ENCODE measurements around the gene STARD10. TPM values are rescaled to one million over a fixed set of nuclear protein-coding genes. Genes with fewer than 3 reads are reported as not detected.

The STARD10 gene
- total and polyA plus RNA-seq, 9 of the 15 experiments (the other 6 are each of a cell fraction or from before 2014, with no cell fraction given), result 0.15 to 52.9 (median 32.3) TPM

DNA sequence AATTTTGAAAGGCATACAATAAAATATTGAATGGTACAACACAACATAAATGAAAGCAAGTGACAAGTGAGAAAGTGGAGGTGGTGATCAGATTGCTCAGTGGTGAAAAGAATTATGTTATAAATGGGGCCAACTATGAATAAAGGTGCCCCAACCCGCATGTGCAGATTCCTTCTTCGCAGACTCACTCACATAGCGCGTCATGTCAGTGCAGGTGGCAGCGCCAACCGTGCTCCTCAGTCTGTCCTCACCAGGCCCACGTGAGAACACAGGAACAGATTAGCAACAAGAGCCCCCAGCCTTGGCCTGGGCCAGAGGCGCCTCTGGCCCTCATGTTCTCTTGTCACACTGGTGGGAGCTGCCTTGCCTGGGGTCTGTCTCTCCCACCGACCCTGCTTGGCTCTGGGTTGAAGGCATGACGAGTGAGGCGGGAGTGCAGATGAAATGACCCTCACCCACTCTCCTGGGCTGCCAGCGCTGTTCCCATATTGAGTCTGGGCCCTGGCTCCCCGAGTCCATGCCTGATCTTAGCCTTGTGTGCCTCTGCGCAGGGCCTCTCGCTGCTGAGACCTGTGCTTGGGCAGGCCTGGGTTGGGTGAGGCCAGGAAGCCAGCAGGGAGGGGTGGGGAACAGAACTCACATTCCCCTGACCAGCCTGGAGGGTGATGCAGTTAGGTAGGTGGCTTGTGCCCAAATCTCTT lies 26.7 kb upstream of the STARD10 start:
- intact Hi-C loops (cut with micrococcal nuclease), result no loop called here
- Histone ChIP-seq H3K27ac (ENCODE audit: extremely low read depth, low read depth, low read length) (no peak overlapping the region), H3K4me3 (no peak overlapping the region), H3K4me2 (ENCODE audit: insufficient read depth, low read length) (no peak overlapping the region), H3K27me3 (ENCODE audit: control insufficient read depth in 2 of 2, insufficient read depth in 2 of 2, low read length in 2 of 2) (no peaks in the 10 kb centered on the region), H3K9ac (ENCODE audit: insufficient read depth in 1 of 2, low read depth in 2 of 2, low read length in 2 of 2) (peak overlapping the region in 1 of 2 experiments; percentile 94; a peak in 2 of 4 replicates), H3K9me3 (replicated peaks; ENCODE audit: control insufficient read depth, insufficient read depth, low read depth, low read length) (no peaks in the 10 kb centered on the region), H3K36me3 (ENCODE audit: control insufficient read depth, insufficient read depth, low read length) (no peaks in the 10 kb centered on the region), H3K4me1 (replicated peaks in 1 of 2; ENCODE audit: control insufficient read depth in 2 of 2, insufficient read depth in 2 of 2, low read length in 2 of 2) (peaks cover 12 to 43% of the 10 kb centered on the region in 2 experiments; a peak in 4 of 5 replicates), H4K20me1 (replicated peaks; ENCODE audit: control insufficient read depth, insufficient read depth, low read length) (no peaks in the 10 kb centered on the region), H2AFZ (ENCODE audit: low read depth, low read length) (no peak overlapping the region), H3K79me2 (ENCODE audit: control insufficient read depth, insufficient read depth, low read length) (no peaks in the 10 kb centered on the region), H3K9me1 (ENCODE audit: control insufficient read depth, insufficient read depth, low read length) (peaks cover 5% of the 10 kb centered on the region)
- no peak for DNase-seq (ENCODE audit: extremely low read depth in 1 of 4, low spot score in 3 of 4)
- CTCF ChIA-PET (ENCODE audit: low intra/inter-chr PET ratio), result no interaction called here
- no peak for ATAC-seq
- POLR2A ChIA-PET, result interaction anchor here (0.6 to 0.7 kb wide), 3 partner anchors 9 to 558 kb away, joined by 3 to 4 read pairs (median 4); no protein-coding TSS in a partner anchor
- no TSS peak for BruUV-seq (replicated peaks)
- in situ Hi-C loops (cut with MboI), result no loop called here
- FAIRE-seq, result no peak
- 83% methylated on average over 15 of the region's 15 CpGs for whole genome bisulfite sequencing (ENCODE audit: insufficient coverage, low coverage, missing lambda C conversion rate)
- TF ChIP-seq ZNF263 (CRISPR knock-in tag; IDR thresholded peaks at IDR 0.05; ENCODE audit: borderline replicate concordance), result no peak
- TF ChIP-seq ZBTB7A (IDR thresholded peaks at IDR 0.05; ENCODE audit: borderline replicate concordance, control insufficient read depth, low read depth, low read length), result 0 out of 2 replicates have a peak, but pooled peaks have one; percentile 12

DNA sequence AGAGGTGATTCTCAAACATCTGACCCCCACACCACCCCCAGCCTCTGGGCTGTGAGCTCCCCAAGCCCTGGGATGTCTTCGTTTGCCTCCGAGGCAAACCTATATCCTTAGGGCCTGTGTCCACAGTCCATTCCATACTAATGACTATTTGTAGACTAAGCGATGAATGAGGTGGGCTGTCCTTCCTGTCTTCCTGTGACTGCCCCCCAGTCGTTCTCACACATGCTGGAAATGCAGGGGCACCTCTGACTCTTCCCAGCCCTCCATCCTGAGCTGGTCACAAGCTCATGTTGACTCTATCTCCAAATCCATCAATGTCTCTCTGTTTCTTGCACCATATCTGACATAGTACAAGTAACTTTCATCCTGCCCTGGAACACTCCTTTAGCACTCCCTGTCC lies 25.1 kb upstream of the STARD10 start:
- Histone ChIP-seq H4K20me1 (replicated peaks; ENCODE audit: control insufficient read depth, insufficient read depth, low read length) (no peaks in the 10 kb centered on the region), H3K27me3 (ENCODE audit: control insufficient read depth in 2 of 2, insufficient read depth in 2 of 2, low read length in 2 of 2) (no peaks in the 10 kb centered on the region), H3K79me2 (ENCODE audit: control insufficient read depth, insufficient read depth, low read length) (peaks cover 4% of the 10 kb centered on the region; the same call in 2 of the 3 replicates), H3K4me3 (no peak overlapping the region), H3K9ac (ENCODE audit: insufficient read depth in 1 of 2, low read depth in 2 of 2, low read length in 2 of 2) (no peak overlapping the region; a peak in 1 of 4 replicates), H3K4me1 (replicated peaks in 1 of 2; ENCODE audit: control insufficient read depth in 2 of 2, insufficient read depth in 2 of 2, low read length in 2 of 2) (peaks cover 20 to 52% of the 10 kb centered on the region in 2 experiments), H3K27ac (ENCODE audit: extremely low read depth, low read depth, low read length) (no peak overlapping the region), H3K4me2 (ENCODE audit: insufficient read depth, low read length) (no peak overlapping the region), H3K9me1 (ENCODE audit: control insufficient read depth, insufficient read depth, low read length) (peaks cover 5% of the 10 kb centered on the region), H3K36me3 (ENCODE audit: control insufficient read depth, insufficient read depth, low read length) (no peaks in the 10 kb centered on the region), H2AFZ (ENCODE audit: low read depth, low read length) (no peak overlapping the region), H3K9me3 (replicated peaks; ENCODE audit: control insufficient read depth, insufficient read depth, low read depth, low read length) (no peaks in the 10 kb centered on the region)
- in situ Hi-C loops (cut with MboI), result no loop called here
- POLR2A ChIA-PET, result interaction anchor here (0.6 to 0.8 kb wide), 3 partner anchors 11 to 371 kb away, joined by 3 read pairs; no protein-coding TSS in a partner anchor
- CTCF ChIA-PET (ENCODE audit: low intra/inter-chr PET ratio), result no interaction called here
- DNase-seq (ENCODE audit: extremely low read depth in 1 of 4, low spot score in 3 of 4) (no peak), FAIRE-seq (no peak), ATAC-seq (no peak)
- WGBS (ENCODE audit: insufficient coverage, low coverage, missing lambda C conversion rate), result 61% methylated on average over 4 of the region's 4 CpGs
- BruUV-seq (replicated peaks), result no TSS peak
- intact Hi-C loops (cut with micrococcal nuclease), result no loop called here
- TF ChIP-seq ZNF717 (CRISPR knock-in tag; IDR thresholded peaks at IDR 0.05), result no peak
- TF ChIP-seq RAD51 (IDR thresholded peaks at IDR 0.05; ENCODE audit: borderline replicate concordance, low read depth), result no peak
- no peak for TF ChIP-seq NFE2 (IDR thresholded peaks at IDR 0.05; ENCODE audit: low read depth)
- TF ChIP-seq GABPB1 (CRISPR knock-in tag; IDR thresholded peaks at IDR 0.05), result no peak
- TF ChIP-seq NR1H2 (CRISPR knock-in tag; IDR thresholded peaks at IDR 0.05), result no peak
- no peak for TF ChIP-seq ETV1 (tag; conservative IDR thresholded peaks at IDR 0.05; ENCODE audit: low read depth)
- no peak for TF ChIP-seq NRF1 (conservative IDR thresholded peaks at IDR 0.05 in 1 of 2, IDR thresholded peaks at IDR 0.05 in 1 of 2)
- TF ChIP-seq, protein P1, sequence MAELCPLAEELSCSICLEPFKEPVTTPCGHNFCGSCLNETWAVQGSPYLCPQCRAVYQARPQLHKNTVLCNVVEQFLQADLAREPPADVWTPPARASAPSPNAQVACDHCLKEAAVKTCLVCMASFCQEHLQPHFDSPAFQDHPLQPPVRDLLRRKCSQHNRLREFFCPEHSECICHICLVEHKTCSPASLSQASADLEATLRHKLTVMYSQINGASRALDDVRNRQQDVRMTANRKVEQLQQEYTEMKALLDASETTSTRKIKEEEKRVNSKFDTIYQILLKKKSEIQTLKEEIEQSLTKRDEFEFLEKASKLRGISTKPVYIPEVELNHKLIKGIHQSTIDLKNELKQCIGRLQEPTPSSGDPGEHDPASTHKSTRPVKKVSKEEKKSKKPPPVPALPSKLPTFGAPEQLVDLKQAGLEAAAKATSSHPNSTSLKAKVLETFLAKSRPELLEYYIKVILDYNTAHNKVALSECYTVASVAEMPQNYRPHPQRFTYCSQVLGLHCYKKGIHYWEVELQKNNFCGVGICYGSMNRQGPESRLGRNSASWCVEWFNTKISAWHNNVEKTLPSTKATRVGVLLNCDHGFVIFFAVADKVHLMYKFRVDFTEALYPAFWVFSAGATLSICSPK (IDR thresholded peaks at IDR 0.05; ENCODE audit: borderline replicate concordance), result no peak
- TF ChIP-seq, protein P2, sequence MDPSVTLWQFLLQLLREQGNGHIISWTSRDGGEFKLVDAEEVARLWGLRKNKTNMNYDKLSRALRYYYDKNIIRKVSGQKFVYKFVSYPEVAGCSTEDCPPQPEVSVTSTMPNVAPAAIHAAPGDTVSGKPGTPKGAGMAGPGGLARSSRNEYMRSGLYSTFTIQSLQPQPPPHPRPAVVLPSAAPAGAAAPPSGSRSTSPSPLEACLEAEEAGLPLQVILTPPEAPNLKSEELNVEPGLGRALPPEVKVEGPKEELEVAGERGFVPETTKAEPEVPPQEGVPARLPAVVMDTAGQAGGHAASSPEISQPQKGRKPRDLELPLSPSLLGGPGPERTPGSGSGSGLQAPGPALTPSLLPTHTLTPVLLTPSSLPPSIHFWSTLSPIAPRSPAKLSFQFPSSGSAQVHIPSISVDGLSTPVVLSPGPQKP (CRISPR knock-in tag; IDR thresholded peaks at IDR 0.05), result no peak
- TF ChIP-seq MAZ (CRISPR knock-in tag; conservative IDR thresholded peaks at IDR 0.05 in 1 of 2, IDR thresholded peaks at IDR 0.05 in 1 of 2), result no peak

Measured in K562 (cell line).